HG02885 (cell line): ENCODE measurements around the gene NEGR1.

Source experiments
- ATAC-seq: cut with Tn5 transposase; IDR thresholded peaks from one replicate; pipeline ENCODE4 v1.9.1; 2021; ENCODE audit warnings: mild to moderate bottlenecking; ENCODE audit not compliant: unreplicated experiment, poor library complexity

The NEGR1 gene

DNA sequence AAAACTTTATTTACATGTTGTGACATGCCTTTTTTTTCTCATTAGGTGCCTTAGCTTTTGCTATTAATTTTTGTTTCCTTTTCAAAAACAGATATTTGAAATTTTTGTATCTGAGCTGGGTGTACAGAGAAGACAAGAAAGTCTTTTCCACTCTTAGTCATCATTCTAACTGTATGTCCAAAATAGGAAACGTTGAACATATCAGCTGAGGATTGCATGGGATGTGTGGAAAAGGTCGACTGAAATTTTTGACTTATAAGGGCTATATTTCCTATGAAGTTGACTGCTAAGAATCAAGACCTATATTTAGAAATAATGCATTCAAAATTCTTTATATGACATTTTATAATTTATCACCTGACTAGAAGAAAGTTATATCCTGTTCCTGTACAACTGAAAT, 931.5 kb downstream of the NEGR1 start:
- no peak for ATAC-seq

DNA sequence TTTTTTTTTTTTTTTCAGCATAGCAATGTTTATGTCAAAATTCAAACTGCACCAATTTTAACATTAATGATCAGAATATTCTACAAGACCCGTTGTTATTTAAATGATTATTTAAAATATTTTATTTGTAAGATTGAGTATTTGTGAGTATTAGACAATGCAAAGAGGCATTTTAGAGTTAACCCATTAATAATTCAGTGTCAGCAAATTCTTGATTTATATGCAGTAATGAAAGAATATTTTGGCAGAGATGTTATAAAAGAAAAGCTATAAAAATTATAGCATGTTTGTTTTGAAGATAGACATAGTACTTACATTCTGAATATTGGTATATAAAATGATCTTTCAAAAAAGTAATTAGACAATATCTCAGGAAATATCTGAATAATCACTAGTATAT, 932.0 kb downstream of the NEGR1 start:
- no peak for ATAC-seq
